Activated CD8-positive, alpha-beta T cell treated with anti-CD3 and anti-CD28 coated beads for 36 hours (primary cell): ENCODE data around the gene SBF2. TPM values are rescaled to one million over a fixed set of nuclear protein-coding genes. Genes with fewer than 3 reads are reported as not detected.

Source experiments
- ATAC-seq: fragments of 200-7000 bp; cut with Tn5 transposase; one replicate; pipeline ENCODE4 v1.10.0; 2021; ENCODE audit warnings: mild to moderate bottlenecking, moderate library complexity
- CTCF ChIA-PET: fragments of 350-600 bp; sonication (Branson Sonifier 250); formaldehyde crosslinking; loops from one replicate; lab custom pipeline; 2021; ENCODE audit warnings: antibody characterized with exemption; lab: Charles Lee
- POLR2A ChIA-PET: fragments of 350-600 bp; sonication (Branson Sonifier 250); formaldehyde crosslinking; loops from one replicate; lab custom pipeline; 2021; ENCODE audit warnings: antibody characterized with exemption; lab: Charles Lee
- DNase-seq: peaks from one replicate; pipeline ENCODE4 v3.0.0-alpha.2; 2020
- H3K27ac Mint-ChIP-seq: one replicate; pipeline ENCODE4 v1.8.0; 2021; ENCODE audit warnings: mild to moderate bottlenecking, mixed read lengths
- H3K27me3 Mint-ChIP-seq: one replicate; pipeline ENCODE4 v1.8.0; 2021; ENCODE audit warnings: mixed read lengths
- H3K36me3 Mint-ChIP-seq: one replicate; pipeline ENCODE4 v1.8.0; 2021; ENCODE audit warnings: low read depth, mixed read lengths
- H3K4me1 Mint-ChIP-seq: one replicate; pipeline ENCODE4 v1.8.0; 2021; ENCODE audit warnings: low read depth, mixed read lengths
- H3K4me3 Mint-ChIP-seq: one replicate; pipeline ENCODE4 v1.8.0; 2021; ENCODE audit warnings: mild to moderate bottlenecking, moderate library complexity, mixed read lengths
- H3K9me3 Mint-ChIP-seq: one replicate; pipeline ENCODE4 v1.8.0; 2021; ENCODE audit warnings: mixed read lengths
- intact Hi-C: fragments of 100-400 bp; cut with micrococcal nuclease; formaldehyde crosslinking; loops from one replicate; pipeline ENCODE4 v1.10.0; 2022
- total RNA-seq, 2 experiments: library from RNA; stranded (reverse); gene quantifications; one replicate each; pipeline ENCODE4 v1.2.3, GENCODE V29; 2021
- TF ChIP-seq, protein P1 (sequence below): fragments of 200-600 bp; IDR thresholded peaks from one replicate; pipeline ENCODE4 v1.8.0; 2022; ENCODE audit warnings: antibody characterized with exemption, mild to moderate bottlenecking

SBF2 gene
- total RNA-seq, 2 experiments from 2014 or later, result 10.0 to 11.0 TPM

DNA sequence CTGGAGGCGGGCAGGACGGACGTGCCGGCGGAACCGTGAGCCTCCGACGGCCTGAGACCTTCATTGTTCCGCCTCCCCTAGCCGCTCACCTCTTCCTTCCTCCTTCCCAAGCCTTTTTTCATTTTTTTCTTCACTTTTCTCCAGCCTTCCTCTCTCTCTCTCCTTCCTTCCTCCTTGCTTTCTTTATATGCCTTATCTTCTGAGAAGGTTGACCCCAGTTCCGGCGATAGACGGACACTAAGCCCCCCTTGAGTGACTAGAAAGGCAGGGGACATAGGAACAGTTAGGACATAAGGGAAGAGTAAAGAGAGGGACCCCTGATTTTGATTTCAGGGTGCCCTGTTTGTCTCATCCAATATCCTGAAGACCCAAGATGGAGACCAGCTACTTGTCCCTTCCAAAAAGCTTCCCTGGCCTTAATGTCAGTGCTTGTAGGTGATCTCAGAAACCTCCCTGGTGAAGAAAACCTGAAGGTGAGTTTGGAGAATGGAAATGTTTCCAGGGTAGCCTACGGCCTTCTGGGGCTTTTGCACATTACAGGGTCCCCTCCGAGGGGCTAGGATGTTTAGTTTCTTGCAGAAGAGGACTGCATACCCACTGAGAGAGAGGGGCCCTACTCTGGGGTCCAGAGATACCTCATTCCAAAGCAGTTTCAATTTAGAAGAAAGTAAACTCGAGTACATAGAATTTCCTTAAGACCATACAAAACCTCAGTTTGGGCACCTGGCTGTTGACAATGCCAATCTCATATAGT is 14.4 kb upstream of the SBF2 start:
- Mint-ChIP-seq H3K27ac (peak overlapping the region; percentile 91), H3K36me3 (peaks cover 23% of the 10 kb centered on the region), H3K9me3 (no peaks in the 10 kb centered on the region), H3K27me3 (peaks cover 35% of the 10 kb centered on the region), H3K4me3 (peak overlapping the region; percentile 89), H3K4me1 (peaks cover 34% of the 10 kb centered on the region)
- POLR2A ChIA-PET, result interaction anchor here (1.6 to 2.6 kb wide), 3 partner anchors 10 to 549 kb away, joined by 5 to 12 read pairs (median 6); no protein-coding TSS in a partner anchor
- no peak for ATAC-seq
- intact Hi-C loops, result loop anchor here (5.0 kb wide), 1 partner anchor 551 kb away; no protein-coding TSS in a partner anchor
- TF ChIP-seq, protein P1, sequence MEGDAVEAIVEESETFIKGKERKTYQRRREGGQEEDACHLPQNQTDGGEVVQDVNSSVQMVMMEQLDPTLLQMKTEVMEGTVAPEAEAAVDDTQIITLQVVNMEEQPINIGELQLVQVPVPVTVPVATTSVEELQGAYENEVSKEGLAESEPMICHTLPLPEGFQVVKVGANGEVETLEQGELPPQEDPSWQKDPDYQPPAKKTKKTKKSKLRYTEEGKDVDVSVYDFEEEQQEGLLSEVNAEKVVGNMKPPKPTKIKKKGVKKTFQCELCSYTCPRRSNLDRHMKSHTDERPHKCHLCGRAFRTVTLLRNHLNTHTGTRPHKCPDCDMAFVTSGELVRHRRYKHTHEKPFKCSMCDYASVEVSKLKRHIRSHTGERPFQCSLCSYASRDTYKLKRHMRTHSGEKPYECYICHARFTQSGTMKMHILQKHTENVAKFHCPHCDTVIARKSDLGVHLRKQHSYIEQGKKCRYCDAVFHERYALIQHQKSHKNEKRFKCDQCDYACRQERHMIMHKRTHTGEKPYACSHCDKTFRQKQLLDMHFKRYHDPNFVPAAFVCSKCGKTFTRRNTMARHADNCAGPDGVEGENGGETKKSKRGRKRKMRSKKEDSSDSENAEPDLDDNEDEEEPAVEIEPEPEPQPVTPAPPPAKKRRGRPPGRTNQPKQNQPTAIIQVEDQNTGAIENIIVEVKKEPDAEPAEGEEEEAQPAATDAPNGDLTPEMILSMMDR, result no peak
- CTCF ChIA-PET, result interaction anchor here (1.0 to 9.1 kb wide), 24 partner anchors 10 to 773 kb away, joined by 3 to 135 read pairs (median 5); partner anchors contain the start of genes CTR9 and SBF2
- DNase-seq, result no peak

DNA sequence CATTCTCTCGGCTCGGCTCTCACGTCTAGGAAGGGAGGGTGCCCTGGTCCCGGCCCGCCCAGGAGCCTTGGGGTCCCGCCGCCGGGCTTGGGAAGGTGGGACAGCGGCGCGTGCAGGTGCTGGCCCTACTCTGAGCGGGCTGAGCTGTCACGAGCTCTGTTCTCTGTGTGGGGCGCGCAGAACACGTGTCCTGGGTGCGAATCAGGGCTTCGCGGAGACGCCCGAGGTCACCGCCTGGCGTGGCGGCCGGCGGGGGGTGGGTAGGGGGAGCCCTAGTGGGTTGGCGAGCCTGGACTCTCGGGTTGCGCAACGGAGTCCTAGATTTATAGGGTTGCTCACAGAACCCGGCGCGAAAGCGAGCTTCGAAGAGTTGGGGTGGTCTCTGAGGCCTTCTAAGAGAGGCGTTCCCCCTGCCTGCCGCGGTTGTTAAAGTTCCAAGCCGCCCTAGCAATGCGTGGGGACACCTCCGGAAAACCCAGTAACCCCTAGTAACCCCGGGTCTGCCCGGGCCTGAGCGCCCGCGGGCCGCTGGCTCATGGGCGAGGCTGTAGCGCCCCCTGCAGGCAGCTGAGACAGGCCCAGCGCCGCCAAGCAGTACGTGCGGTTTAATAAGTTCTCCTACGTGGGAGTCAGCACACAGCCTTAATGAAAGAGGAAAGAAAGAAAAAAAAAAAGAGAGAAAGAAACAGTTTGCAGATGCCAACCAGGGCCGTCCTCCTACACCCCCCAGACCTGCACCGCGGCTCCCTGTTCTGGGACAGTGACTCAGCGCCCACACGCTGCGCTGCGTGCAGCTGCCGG is 13.6 kb upstream of the SBF2 start:
- Mint-ChIP-seq H3K27me3 (peaks cover 38% of the 10 kb centered on the region), H3K27ac (peak overlapping the region; percentile 91), H3K9me3 (no peaks in the 10 kb centered on the region), H3K4me1 (peaks cover 35% of the 10 kb centered on the region), H3K4me3 (peak overlapping the region; percentile 89), H3K36me3 (peaks cover 23% of the 10 kb centered on the region)
- intact Hi-C loops, result loop anchor here (2.0 to 5.0 kb wide), 2 partner anchors 99 to 550 kb away; no protein-coding TSS in a partner anchor
- DNase-seq, result peak; percentile 96
- CTCF ChIA-PET, result interaction anchor here (0.8 to 9.1 kb wide), 29 partner anchors 10 to 772 kb away, joined by 3 to 135 read pairs (median 4); partner anchors contain the start of genes CTR9 and SBF2
- POLR2A ChIA-PET, result interaction anchor here (0.8 to 2.6 kb wide), 5 partner anchors 9 to 548 kb away, joined by 3 to 12 read pairs (median 5); no protein-coding TSS in a partner anchor
- TF ChIP-seq, protein P1, result peak; percentile 100
- ATAC-seq, result peak; percentile 75

DNA sequence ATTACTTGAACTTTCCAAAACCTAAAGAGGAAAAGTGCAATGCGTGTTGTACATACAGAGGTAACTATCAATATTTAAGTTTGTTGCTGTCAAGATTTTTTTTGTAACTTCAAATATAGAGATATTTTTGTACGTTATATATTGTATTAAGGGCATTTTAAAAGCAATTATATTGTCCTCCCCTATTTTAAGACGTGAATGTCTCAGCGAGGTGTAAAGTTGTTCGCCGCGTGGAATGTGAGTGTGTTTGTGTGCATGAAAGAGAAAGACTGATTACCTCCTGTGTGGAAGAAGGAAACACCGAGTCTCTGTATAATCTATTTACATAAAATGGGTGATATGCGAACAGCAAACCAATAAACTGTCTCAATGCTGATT is 13.0 kb upstream of the SBF2 start:
- Mint-ChIP-seq H3K27me3 (peaks cover 36% of the 10 kb centered on the region), H3K9me3 (no peaks in the 10 kb centered on the region), H3K27ac (no peak overlapping the region), H3K4me3 (peak overlapping the region; percentile 89), H3K36me3 (peaks cover 23% of the 10 kb centered on the region), H3K4me1 (peaks cover 35% of the 10 kb centered on the region)
- intact Hi-C loops, result loop anchor here (2.0 to 5.0 kb wide), 2 partner anchors 98 to 550 kb away; no protein-coding TSS in a partner anchor
- ChIA-PET POLR2A (interaction anchor here (0.8 to 2.6 kb wide), 5 partner anchors 9 to 548 kb away, joined by 3 to 12 read pairs (median 5); no protein-coding TSS in a partner anchor), CTCF (interaction anchor here (0.8 to 9.1 kb wide), 22 partner anchors 10 to 772 kb away, joined by 3 to 135 read pairs (median 5); partner anchors contain the start of genes CTR9 and SBF2)
- TF ChIP-seq, protein P1, result no peak
- ATAC-seq (no peak), DNase-seq (no peak)

DNA sequence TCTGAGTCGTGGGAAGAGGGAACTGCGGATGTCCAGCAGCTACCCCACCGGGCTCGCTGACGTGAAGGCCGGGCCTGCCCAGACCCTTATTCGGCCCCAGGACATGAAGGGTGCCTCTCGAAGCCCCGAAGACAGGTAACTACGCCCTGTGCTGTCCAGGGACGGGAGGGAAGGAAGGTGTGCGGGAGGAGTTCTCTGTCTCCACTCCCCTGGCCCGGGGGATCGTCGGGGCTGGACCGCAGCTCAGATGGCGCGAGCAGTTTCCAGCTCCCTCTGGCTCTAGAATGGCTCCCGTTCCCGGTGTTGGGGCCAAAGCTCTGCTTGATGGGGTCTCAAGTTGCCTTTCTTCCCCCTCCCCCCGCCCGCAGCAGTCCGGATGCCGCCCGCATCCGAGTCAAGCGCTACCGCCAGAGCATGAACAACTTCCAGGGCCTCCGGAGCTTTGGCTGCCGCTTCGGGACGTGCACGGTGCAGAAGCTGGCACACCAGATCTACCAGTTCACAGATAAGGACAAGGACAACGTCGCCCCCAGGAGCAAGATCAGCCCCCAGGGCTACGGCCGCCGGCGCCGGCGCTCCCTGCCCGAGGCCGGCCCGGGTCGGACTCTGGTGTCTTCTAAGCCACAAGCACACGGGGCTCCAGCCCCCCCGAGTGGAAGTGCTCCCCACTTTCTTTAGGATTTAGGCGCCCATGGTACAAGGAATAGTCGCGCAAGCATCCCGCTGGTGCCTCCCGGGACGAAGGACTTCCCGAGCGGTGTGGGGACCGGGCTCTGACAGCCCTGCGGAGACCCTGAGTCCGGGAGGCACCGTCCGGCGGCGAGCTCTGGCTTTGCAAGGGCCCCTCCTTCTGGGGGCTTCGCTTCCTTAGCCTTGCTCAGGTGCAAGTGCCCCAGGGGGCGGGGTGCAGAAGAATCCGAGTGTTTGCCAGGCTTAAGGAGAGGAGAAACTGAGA is 12.2 kb upstream of the SBF2 start:
- Mint-ChIP-seq H3K4me1 (peaks cover 35% of the 10 kb centered on the region), H3K27ac (no peak overlapping the region), H3K27me3 (peaks cover 39% of the 10 kb centered on the region), H3K36me3 (peaks cover 23% of the 10 kb centered on the region), H3K9me3 (no peaks in the 10 kb centered on the region), H3K4me3 (peak overlapping the region; percentile 89)
- DNase-seq (peak; percentile 36), ATAC-seq (no peak)
- TF ChIP-seq, protein P1, result no peak
- ChIA-PET CTCF (interaction anchor here (1.4 to 9.1 kb wide), 8 partner anchors 9 to 547 kb away, joined by 4 to 135 read pairs (median 16); partner anchors contain the start of gene SBF2), POLR2A (interaction anchor here (1.2 to 2.6 kb wide), 4 partner anchors 8 to 846 kb away, joined by 3 to 12 read pairs (median 5); no protein-coding TSS in a partner anchor)
- intact Hi-C loops, result loop anchor here (2.0 to 5.0 kb wide), 2 partner anchors 97 to 549 kb away; no protein-coding TSS in a partner anchor
